Stimulated activated CD8-positive, alpha-beta memory T cell treated with anti-CD3 and anti-CD28 coated beads, Interleukin-2, amount 100 ng/mL, for 48 hours (primary cell): ENCODE results near the gene TVP23A.
"Not testable (repeated sequence)": the region's sequence is repeated elsewhere in the genome, so short reads cannot be mapped to it uniquely, and the experiment has no call there.

Source experiments
- DNase-seq, 2 donors: peaks; one replicate each; pipeline ENCODE4 v3.0.0-alpha.2; 2020; ENCODE audit warnings: low read depth in 2 of 2

The TVP23A gene

DNA sequence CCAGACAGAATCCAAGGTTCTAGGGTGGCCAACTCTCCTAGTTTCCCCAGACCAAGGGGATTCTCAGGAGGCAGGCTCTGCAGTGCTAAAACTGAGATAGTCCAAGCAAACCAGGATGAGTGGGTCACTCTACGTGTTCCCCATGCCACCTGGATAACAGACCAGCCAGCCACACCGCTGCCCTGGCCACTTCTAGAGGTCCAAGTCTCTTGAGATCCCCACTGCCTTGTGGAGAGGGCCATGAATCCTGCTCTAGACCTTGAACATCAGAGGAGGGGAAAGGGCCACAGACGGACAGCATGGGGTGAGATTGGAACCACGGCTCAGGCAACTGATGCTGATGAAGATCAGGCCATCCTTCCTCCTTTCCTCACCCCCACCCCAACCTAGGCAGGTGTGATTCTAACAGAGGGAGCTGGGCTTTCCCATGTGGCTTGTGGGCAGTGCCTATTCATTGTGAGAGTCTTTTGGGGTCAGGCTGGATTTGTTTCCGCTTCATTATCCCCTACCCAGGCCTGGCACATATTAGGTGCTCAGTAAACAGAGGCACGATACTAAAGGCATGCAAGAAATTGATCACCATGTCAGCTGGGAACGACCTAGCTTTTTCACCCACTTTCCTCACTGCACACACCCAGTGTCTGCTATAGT, 16.8 kb upstream of the TVP23A start:
- peak; percentile 9 to 22 for DNase-seq

DNA sequence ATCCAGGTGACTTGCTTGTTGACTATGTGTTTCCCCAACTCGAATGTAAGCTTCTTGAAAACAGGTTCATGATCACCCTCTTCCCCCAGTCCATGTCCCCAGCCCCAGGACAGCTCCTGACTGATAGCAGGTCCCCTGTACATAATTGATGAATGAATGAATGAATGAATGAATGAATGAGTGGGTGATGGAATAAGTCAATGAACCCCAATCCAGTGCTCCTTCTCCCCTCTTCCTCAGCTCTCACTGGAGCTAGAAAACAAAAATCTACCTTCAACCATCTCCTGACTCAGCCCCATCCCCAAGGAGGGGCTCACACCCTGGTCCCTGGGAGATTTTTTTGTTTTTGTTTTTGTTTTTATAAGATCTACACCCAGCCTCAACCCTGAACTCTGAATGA, 16.2 kb upstream of the TVP23A start:
- DNase-seq = no peak

DNA sequence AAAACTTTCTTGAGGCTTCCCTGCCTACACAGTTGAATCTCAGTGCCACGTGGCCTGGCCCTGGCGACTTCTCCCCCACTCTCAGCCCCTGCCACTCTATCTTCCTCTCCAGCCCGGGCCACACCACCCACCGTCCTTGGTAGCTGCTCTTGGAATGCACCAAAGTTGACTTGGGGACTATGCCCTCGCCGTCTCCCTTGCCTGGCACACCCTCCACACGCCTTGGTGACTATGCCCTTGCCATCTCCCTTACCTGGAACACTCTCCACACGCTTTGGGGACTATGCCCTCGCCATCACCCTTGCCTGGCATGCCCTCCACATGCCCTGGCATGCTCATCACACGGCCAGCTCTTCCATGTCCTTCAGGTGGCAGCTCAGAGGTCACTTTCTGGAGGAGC, 15.5 kb upstream of the TVP23A start:
- no peak for DNase-seq

DNA sequence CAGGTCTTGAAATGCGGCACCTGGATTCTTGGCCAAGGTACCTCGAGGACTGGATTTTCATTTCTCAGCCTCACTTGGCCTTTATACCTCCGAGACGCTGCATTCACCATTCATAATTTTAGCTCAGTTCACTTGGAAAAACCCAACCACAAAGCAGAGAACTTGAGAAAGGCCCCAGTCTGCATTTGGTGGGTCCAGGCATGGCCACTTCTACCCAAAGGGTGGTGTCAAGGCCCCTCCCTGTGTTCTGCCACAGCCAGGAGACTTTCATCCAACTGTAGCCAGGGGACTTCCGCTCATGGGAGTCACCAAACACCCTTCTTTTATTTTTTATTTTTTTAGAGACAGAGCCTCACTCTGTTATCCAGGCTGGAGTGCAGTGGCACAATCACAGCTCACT, 14.7 kb upstream of the TVP23A start:
- DNase-seq = no peak

DNA sequence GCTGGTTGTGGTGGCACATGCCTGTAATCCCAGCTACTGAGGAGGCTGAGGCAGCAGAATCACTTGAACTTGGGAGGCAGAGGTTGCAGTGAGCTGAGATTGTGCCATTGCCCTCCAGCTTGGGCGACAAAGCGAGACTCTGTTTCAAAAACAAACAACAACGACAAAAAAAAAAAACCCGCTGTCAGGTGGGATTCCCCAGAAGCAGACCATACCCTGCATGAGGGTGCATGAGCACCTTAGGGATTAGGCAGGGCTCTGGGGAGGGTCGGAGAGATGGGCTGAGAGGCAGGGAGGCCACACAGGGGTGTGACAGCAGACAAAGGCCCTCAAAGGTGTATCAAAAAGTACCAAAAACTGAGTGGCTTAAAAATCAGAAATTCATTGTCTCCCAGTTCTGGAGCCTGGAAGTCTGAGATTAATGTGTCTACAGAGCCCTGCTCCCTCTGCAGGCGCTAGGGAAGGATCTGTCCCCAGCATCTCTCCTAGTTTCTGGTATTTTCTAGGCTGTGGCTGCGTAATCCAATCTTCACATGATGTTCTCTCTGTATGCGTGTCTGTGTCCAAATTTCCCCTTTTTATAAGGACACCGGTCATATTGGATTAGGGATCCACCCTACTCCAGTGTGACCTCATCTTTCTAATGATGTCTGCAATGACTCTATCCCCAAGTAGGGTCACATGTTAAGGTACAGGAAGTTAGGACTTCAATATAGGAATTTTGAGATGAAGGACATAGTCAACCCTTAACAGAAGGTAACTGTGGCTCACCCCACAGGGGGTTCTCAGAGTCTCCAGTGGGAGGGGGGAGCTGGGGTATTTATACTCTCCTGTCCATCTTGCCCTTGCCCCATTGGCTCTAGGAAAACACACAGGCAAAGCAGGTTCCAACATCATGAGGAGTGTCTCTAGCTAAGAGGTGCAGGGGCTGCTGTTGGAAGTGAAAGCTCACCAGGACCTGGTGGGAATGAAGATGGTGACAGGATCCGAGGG, 13.6 kb upstream of the TVP23A start:
- no peak for DNase-seq

DNA sequence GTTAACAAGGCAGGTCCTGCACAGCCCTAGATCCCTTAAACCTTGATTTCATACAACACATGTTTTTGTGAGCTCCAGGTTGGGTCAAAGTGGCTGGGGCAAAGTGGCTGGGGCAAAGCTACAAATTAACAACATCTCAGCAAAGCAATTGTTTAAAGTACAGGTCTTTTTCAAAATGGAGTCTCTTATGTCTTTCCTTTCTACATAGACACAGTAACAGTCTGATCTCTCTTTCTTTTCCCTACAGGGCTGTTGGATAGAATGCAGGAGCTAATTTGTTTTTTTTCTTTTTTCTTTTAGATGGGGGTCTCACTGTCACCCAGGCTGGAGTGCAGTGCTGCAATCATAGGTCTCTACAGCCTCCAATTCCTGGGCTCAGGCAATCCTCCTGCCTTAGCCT, 11.6 kb upstream of the TVP23A start:
- not testable (repeated sequence) for DNase-seq

DNA sequence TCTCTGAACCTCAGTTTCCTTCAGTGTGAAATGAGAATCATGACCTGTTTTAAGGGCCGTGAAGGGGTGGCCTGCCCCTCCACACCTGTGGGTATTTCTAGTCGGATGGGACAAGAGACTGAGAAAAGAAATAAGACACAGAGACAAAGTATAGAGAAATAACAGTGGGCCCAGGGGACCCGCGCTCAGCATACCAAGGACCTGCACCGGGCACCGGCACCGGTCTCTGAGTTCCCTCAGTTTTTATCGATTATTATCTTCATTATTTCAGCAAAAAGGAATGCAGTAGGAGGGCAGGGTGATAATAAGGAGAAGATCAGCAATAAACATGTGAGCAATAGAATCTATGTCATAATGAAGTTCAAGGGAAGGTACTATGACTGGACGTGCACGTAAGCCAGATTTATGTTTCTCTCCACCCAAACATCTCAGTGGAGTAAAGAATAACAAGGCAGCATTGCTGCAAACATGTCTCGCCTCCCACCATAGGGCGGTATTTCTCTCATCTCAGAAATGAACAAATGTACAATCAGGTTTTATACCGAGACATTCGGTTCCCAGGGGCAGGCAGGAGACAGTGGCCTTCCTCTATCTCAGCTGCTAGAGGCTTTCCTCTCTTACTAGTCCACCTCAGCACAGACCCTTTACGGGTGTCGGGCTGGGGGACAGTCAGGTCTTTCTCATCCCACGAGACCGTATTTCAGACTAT, 10.9 kb upstream of the TVP23A start:
- not testable (repeated sequence) for DNase-seq

DNA sequence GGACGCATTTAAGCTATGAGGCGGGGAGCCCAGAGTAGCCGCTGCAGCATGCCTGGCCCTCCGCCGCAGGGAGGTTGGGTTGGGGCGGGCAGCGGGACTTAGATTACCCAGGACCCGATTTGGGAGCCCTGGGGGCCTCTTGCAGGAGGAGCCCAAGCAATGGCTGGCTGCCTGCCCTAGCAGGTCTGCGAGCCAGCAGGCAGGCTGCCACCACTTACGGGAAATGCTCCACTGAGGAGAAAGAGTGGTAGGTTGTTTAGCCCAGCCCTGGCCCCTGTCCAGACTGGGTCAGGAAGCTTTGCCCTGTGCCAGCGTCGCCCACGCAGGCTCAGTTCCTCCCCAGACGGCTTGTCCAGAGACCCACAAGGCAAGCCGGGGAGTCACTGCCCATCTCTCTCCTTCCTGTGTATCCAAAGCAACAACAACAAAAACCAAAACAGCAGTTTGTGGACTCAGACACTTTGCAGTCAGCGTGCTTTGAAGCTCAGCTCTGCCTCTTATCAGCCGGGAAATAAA, 10.3 kb upstream of the TVP23A start:
- DNase-seq = no peak

DNA sequence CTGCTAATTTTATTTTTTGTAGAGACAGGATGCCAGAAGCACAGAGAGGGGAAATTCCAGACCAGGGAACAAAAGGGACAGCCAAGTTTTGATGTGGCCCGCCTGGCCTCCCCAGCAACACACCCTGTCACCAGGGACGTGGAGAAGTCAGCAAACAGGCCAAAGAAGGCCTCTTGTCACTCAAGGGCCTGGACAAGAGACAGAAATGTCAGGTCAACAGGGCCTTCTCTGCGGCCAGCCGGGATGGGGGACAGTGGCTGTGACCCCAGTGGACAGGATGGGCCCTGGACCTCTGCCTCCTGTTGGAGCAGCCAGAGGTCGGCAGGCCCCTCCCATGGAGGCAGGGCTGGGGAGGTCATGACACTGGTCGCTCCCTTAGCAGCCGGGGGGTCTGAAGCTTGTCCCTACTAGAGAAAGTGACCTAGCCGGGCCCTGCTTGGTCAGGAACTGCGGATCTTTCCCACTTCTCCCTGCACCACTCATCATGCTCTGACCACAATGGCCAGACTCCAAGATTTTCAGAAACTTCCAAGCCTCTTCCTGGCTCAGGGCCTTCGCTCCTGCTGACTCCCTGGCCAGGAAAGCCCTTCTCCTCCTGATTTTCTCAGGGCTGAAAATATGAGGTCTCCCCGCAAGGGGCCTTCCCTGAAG, 9.2 kb upstream of the TVP23A start:
- DNase-seq = no peak

DNA sequence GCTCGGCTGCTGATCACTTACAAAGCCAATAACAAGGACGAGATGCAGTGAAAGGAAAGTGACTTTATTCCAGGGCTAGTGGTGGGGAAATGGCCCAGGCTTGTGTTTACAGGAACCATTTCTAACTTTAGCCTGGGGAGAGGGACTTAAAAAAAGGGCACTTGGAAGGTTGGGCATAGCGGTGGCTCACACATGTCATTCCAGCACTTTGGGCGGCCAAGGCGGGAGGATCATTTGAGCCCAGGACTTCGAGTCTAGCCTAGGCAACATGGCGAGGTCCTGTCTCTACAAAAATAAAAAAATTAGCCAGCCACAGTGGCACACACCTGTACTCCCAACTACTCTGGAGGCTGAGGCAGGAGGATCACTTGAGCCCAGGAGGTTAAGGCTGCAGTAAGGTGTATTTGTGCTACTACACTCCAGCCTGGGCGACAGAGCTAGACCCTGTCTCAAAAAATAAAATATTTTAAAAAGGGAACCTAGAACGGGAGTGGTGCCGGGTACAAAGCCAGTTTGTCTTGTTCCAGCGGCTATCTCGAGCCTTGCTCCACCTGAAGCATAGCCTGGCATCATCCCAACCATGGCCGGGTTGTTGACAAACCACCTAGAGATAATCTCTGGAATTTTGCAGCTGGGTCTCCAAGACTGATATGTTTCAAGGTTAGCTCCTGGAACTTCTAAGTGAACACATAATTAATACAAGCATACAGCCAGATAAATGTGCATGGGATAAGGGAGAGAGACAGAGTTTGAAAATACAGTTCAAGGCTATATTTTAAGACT, 5.7 kb upstream of the TVP23A start:
- no peak for DNase-seq

DNA sequence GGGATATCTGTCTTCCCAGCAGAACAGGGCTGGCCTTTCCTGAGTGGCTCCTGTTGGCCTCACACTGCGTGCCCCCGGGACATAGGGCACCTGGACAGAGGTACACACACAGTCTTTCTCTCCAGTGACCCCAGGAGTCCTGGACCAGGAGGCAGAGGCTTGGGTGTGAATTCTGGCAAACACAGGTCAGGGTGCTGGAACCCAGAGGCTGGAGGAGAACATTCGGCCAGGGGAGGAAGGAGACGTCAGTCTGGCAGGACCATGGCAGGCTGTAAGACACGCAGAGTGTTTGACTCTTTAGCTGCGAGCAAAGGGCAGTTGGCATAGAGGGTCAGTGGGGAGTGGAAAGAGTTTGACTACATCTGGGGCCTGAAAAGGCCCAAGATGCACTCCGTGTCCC, 4.1 kb upstream of the TVP23A start:
- no peak for DNase-seq

DNA sequence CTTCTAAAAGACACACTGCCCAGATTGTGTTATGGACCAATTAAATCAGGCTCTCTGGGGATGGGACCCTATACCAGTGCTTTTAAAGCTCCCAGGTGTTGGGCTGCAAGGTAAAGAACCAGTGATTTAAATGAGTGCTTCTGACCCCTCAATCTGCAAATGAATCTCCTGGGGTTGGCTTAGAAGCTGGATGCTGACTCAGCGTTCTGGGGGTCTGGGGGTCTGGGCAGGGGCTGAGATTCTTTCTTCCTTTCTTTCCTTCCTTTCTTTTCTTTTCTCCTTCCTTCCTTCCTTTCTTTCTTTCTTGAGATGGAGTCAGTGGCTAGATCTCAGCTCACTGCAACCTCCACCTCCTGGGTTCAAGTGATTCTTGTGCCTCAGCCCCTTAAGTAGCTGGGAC, 2.0 kb upstream of the TVP23A start:
- DNase-seq = no peak

DNA sequence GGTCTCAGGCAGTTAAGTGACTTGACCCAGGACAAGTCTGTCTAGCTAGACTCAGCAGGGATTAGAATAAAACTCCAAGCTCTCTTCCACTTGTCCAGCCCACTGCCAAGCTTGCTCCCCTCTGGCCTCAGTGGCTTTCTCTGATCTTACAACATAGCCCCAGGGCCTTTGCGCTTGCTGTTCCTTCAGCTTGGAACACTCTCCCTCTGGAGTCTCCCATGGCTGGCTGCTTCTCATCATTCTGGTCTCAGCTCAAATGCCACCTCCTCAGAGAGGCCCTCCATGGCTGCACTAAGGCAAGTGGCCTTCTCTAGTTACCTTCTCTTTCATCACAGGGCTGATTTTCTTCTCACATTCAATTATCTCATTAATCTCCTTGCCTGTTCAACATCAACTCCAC, 1.1 kb downstream of the TVP23A start:
- DNase-seq = no peak

DNA sequence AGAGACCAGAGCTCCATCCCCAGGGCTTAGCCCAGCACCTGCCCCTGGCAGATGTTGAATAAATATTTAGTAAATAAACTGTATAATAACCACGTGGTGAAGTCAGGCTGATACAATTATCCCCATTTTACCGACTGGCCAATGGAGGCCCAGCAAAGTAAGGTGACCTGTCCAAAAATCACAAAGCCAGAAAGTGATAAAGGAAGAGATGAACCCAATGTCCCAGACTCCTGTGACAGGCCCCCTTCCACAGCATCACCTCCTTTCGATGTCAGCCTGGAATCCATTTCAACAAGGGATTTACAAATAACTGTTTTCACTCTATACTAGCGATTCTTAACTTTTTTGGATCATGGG, 5.5 kb downstream of the TVP23A start:
- DNase-seq = no peak

DNA sequence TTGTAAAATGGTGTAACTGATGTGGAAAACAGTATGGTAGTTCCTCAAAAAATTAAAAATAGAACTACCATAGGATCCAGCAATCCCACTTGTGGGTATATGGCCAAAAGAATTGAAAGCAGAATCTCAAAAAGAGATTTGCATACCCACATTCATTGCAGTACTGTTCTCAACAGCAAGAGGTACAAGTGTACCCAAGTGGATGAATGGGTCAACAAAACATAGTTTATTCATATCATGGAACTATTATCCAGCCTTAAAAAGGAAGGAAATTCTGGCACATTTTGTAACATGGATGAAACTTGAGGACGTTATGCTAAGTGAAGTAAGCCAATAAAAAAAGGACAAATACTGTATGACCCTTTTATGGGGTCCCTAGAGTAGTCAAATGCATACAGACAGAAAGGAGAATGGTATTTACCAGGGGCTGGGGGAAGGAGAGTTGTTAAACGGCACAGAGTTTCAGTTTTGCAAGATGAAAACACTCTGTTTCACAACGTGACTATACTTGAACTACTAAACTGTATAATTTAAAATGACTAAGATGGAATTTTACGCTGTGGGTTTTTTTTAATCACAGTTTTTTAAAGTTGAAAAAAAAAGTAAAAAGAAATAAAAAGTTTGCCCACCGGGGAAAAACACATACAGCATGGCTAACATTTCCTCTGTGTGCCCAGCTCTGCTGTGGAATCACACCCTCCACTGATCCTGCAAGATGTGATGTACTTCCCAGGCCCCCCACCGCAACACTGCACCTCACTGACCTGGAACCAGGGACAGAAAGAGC, 6.1 kb downstream of the TVP23A start:
- no peak for DNase-seq

DNA sequence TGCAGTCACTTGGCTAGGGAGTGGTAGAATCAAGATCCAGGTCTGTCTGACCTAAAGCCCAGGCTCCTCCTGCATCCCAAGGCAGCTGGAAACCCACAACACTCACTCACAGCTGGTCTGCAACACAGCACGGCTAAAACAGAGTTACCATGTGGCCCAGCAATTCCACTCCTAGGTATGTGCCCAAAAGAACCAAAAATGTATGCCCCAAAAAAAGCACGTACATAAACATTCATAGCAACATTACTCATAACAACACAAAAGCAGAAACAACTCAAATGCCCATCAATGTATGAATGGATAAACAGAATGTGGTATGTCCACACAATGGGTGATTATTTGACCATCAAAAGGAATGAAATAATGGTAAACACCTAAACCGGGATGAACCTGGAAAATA, 8.9 kb downstream of the TVP23A start:
- no peak for DNase-seq

DNA sequence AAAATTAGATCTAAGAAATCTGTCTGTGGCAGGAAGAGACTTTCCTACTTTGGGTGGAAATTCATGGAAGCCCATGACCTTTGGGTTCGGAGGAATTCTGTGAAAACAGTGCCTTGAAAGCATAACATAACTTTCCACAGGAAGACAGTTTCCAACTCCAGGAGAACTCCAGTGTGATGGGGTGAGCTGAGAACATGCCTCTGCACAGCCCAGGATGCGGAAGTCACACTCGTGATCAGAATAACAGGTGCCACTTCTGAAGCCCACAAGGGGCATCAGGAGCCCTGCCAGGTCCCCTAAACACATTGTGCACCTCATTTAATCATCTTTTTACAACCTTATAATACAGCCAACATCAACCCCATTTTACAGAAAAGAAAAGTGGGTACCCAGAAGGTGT, 9.7 kb downstream of the TVP23A start:
- no peak for DNase-seq

DNA sequence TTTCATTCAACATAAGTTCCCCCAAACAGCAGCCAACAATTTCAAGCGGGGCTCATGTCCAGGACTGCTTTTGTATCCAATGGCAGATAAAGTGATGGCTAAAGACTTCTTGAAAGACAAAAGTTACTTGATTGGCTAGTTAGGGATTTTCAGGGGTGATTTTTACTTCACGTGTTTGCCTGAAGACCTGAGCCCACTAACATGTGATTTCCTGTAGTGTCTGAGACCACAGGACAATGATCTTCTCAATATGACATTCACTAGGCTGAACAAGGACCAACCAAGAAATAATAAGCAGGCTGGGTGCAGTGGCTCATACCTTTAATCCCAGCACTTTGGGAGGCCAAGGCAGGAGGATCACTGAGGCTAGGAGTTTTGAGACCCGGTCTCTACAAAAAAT, 10.4 kb downstream of the TVP23A start:
- no peak for DNase-seq

DNA sequence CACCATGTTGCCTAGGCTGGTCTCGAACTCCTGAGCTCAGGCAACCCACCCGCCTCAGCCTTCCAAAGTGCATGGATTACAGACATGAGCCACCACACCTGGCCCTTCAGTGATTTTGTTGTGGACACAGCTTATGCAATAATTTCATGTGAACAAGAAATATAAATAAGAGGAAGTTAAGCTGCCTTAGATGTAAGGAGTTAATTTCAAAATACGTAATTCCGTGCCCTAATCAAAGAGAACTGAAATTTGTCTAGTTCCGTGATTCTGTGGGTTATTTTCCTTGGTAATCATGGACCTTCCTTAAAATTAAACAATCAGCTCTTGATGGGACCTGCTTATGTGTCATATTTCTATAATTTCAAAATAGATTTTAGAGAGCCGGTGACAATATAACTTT, 11.9 kb downstream of the TVP23A start:
- DNase-seq = no peak

DNA sequence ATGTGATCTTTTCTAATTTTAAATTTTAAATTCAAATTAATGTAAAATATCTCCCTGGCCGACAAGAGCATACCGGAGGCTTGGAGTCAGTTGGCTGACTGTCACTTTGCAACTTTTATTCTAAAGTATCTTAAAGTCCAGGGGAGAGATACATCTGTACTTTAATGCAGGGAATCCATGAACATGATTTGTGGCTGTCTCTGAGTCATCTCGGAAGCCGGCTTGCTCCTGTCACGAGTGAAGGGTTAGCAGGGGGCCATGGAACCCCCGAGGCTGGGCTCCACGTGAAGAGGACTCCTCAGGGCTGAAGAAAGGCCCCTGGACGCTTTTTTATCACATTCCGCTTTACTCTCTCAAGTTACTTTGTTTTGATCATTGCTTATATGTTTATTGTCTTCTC, 13.3 kb downstream of the TVP23A start:
- DNase-seq = no peak
